Cardiac septum (tissue), 1 donor: ENCODE results near the gene FRYL. TPM values are rescaled to one million over a fixed set of nuclear protein-coding genes. Genes with fewer than 3 reads are reported as not detected.
"Not testable (repeated sequence)": the region's sequence is repeated elsewhere in the genome, so short reads cannot be mapped to it uniquely, and the experiment has no call there.

ENCODE experiments used
- DNase-seq: peaks from one replicate; pipeline ENCODE4 v3.0.0-alpha.2; 2020; ENCODE audit warnings: low spot score
- intact Hi-C: fragments of 100-400 bp; cut with DNase I; formaldehyde crosslinking; loops from one replicate; pipeline ENCODE4 v1.14.0; 2022
- total RNA-seq: library from RNA; stranded (reverse); fragmentation: NEBNext Ultra II Directional; extraction: Animal tissue kit (Norgen Biotek cat#: 25700); gene quantifications from one replicate; pipeline ENCODE4 v1.2.1, GENCODE V29; 2021
- donor health status: DM: no; HTN: no; CAD: no.

The FRYL gene
- total RNA-seq, 1 donor from 2014 or later = 41.0 TPM

DNA sequence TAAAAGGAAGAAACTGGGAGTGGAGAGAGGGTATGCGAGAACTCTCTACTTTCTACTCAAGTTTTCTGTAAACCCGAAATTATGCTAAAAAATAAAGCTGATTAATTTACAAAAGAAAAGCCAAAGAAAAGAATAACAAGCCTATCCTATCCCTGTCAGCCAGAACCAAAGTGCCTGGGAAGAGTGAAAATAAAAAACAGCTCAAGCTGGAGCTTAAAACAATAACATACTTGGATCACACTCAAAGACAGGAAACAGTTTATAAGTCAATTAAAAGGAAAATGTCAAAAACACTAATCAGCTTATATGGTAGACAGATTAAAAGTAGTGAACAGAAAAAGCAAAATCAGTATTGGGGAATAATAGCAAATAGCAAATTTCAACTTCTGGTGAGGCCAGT lies 139.4 kb downstream of the FRYL start:
- intact Hi-C loops = no loop called here
- DNase-seq = no peak

DNA sequence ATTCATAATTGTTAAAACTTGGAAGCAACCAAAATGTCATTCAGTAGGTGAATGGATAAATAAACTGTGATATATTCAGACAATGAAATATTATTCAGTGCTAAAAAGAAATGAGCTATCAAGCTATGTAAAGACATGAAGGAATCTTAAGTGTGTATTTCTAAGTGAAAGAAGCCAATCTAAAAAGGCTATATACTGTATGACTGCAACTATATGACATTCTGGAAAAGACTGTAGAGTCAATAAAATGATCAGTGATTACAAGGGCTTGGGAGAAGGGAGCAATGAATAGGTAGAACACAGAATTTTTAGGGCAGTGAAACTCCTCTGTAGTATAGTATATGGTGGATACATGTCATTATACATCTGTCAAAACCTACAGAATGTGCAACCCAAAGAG lies 139.9 kb downstream of the FRYL start:
- intact Hi-C loops = no loop called here
- no peak for DNase-seq

DNA sequence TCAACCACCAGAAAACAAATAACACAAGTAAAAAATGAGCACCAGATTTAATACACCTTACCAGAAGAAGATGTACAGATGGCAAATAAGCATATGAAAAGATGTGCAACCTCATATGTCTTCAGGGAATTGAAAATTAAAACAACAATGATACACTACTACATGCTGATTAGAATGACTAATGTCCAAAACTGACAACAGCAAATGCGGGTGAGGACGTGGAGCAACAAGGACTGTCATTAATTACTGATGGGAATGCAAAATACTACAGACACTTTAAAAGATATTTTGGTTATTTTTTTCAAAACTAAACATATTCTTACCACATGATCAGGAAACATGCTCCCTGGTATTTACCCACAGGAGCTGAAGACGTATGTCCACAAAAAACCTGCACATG lies 140.3 kb downstream of the FRYL start:
- intact Hi-C loops = loop anchor here (5.0 kb wide), 1 partner anchor 38 kb away; no protein-coding TSS in a partner anchor
- no peak for DNase-seq

DNA sequence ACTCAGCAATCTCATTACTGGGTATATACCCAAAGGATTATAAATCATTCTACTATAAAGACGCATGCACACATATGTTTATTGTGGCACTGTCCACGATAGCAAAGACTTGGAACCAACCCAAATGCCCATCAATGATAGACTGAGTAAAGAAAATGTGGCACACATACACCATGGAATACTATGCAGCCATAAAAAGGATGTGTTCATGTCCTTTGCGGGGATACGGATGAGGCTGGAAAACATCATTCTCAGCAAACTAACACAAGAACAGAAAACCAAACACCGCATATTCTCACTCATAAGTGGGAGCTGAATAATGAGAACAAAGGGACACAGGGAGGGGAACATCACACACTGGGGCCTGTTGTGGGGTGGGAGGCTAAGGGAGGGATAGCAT lies 141.5 kb downstream of the FRYL start:
- DNase-seq = not testable (repeated sequence)
- intact Hi-C loops = loop anchor here (5.0 kb wide), 1 partner anchor 36 kb away; no protein-coding TSS in a partner anchor

DNA sequence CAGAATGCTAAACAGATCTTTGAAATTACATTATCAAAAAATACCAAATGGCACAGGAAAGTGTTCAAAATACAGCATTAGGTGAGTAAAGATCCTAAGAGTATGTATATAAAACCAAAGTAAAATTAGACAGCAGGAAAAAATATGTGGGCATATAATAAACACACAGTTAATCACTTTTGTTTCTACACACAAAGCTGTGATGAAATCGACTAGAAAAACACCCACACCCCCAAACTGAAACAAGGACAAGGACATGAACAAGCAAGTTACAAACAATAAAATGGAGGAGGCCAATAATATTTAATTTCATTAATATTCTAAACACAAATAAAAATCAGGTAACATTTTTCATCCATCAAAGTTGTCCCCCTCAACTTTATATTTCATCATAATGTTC lies 143.2 kb downstream of the FRYL start:
- intact Hi-C loops = loop anchor here (5.0 kb wide), 1 partner anchor 35 kb away; no protein-coding TSS in a partner anchor
- no peak for DNase-seq

DNA sequence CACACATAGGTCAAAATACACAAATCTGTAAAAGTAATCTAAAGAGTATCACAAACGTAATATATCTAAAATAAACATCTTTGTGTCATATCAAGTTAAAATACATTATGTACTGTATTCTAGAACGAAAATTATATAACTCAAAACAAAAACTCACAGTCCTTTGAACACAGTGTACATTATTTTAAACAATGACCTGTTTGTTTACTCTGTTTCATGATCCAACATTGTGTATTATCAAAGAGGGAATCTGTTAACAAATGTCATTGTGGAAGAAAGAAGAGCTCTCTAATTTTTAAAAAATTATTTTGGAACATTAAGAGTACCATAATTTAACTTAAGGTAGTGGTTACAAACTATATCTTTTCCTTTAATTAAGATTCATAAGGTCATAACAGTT lies 144.1 kb downstream of the FRYL start:
- intact Hi-C loops = loop anchor here (5.0 kb wide), 1 partner anchor 34 kb away; no protein-coding TSS in a partner anchor
- DNase-seq = no peak

DNA sequence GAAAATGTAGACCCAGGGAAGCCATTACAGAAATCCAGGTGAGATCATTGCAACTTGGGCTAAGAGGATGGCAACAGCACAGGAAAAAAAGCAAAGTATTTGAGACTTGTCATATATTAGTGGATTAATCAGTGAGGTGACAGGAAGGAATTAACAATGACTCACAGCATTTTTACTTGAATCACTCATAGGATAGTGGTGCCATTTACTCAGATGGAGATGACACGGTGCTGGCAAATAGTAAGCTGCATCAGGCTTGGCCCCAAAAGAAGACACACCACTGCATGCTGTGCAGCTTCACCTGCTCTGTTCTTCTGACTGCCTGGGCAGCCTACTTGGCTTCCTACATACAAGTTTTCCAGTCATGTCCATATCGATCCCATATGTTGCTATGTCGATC lies 144.8 kb downstream of the FRYL start:
- intact Hi-C loops = loop anchor here (5.0 kb wide), 1 partner anchor 33 kb away; no protein-coding TSS in a partner anchor
- no peak for DNase-seq

DNA sequence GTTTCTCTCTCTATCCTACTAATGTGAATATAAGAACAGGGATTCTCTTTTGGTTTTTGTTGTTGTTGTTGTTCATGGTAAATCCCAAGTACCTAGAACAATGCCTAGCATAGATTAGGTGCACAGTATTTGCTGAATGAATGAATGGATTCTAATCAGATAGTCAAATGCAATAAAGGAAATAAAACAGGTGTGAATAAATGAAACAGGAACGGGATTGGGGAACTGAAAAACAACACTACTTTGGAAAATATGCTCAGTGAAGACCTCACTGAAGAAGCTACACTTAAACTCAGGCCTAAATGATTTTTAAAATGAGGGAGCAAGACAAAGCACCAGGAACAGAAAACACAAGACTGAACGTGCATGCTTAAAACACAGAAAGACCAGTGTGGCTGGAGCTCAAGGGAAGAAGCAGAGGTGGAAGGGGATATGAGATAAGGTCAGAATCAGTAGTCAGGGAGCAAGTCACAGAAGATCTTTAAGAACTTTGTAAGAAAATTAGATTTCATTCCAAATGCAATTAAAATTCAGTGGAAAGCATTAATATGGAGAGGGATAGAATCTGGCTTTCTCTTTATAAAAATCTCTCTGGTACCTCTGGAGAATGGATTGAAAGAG lies 145.3 kb downstream of the FRYL start:
- intact Hi-C loops = loop anchor here (5.0 kb wide), 1 partner anchor 32 kb away; no protein-coding TSS in a partner anchor
- no peak for DNase-seq

DNA sequence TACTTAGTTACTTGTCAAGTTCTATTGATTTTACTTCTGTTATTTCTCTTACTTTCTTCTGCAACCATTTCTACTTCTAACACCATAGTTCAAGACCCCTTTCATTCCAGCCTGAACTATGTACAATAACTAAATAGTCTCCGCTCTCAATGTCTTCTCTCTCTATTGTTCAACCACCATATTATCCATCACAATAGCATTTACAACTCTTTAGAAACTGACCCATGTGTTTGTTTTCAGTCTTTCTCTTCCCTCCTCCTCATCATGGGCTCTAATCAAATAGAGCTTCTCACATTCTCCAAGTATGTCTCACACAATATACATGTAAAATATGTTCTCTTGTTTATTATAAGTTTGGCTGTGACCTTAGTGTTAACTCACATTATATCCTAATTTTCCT lies 146.4 kb downstream of the FRYL start:
- intact Hi-C loops = no loop called here
- no peak for DNase-seq

DNA sequence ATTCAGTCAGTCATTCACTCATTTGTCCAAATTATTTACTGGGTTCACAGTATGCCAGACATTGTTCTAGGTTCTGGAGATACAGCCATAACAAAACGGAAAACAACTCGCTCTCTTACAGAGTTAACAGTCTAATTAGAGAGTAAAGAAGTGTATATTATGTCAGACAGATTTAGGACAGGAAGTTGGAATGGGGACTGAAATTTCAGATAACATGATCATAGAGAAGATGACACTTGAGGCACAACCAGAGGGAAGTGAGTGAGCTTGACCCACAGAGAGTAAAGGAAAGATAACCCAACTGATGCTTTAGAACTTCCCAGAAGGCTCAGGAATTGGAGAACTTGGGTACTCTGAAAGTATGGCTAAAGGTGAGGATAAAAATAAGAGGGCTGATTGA lies 150.6 kb downstream of the FRYL start:
- DNase-seq = no peak
- intact Hi-C loops = no loop called here

DNA sequence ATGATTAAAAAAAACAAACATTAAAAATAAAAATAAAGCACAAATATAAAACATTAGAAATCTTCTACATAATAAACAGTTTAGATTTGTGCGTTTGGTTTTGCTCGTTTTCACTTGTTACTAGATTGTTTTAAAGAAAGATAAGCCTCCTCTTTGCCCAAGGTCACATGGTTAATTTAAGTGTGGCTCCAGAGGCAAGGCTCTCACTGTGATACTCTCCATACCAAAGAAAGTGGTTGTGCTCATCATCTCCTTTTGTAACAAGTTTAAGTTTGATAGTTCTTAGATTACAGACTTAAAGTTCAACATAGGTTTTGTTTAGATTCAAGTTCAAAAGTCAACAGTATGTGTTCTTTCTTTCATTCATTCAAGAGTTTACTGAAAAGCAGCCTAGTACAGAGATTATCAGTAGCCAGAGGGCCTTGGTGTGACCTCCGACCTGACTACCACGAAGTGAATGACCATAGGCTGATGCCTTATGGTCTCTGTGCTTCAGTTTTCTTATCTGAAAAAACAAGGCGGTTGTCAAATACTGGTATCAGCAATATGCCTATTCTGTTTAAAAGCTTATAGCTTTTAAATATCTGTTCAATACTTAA lies 156.8 kb downstream of the FRYL start:
- no peak for DNase-seq
- intact Hi-C loops = no loop called here

DNA sequence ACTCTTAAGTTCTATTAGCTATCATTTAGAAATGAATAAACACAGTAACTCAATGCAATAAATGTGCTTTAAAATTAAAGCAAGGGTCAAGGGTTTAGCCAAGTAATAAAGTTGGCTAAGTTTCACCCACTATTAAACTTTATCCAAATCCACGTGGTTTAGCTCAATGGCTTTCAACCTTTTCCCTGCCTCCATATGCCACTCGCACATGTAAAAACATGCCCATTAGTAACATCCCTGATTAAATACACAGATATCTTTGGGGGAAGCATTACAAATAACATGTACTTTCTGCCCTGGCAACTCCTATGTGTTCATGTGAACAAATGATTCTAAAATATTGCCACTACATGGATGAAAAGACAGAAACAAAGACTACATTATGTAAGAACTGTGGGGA lies 159.2 kb downstream of the FRYL start:
- intact Hi-C loops = no loop called here
- DNase-seq = no peak

DNA sequence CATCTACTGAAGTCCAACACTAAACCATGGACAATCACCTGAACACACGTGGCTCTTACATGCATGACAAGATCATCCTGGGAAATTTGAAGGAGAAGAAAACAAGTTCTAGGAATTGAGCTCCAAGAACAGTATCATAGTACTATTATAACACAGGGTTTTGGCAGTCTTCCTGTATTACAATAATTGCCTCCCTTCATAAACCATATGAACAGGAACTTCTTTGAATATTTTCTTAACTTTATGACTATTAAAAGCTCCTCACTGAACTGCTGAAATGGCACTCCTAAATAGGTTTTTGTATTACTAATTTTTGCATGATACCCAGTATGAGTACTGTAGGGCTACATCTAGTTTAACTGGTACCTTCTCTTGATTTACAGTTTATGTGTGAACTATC lies 160.0 kb downstream of the FRYL start:
- no peak for DNase-seq
- intact Hi-C loops = no loop called here

DNA sequence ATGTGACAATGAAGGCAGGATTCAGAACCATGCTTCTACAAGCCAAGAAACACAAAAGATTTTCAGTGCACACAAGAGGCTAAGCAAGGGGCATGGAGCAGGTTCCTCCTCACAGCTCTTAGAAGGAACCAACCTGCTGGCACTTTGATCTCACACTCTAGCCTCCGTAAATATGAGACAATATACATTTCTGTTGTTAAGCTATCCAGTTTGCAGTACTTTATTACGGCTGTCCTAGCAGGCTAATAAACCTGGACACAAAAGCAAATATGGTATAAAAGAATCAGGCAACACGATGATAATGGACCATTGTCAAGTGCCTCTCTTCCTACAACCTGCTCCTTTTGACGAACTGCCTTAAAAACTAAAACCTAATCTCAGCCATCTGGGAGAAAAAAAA lies 175.6 kb downstream of the FRYL start:
- no peak for DNase-seq
- intact Hi-C loops = loop anchor here (5.0 kb wide), 1 partner anchor 33 kb away; no protein-coding TSS in a partner anchor

DNA sequence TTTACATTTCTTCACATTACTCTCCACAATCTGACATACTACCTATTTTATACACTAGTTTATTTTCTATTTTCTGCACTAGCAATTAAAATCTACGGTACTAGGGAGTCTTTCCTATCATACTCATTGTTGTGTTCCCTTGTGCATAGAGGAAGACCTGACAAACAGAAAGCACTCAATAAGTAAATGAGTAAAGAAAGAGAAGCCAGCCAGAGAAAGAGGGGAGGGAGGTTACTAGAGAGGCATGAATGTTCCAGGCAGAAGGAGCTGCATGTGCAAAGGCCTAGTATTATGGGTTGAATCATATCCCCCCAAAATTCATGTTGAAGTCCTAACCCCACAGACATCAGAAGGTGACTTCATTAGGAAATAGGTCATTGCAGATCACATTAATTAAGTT lies 176.0 kb downstream of the FRYL start:
- intact Hi-C loops = loop anchor here (5.0 kb wide), 1 partner anchor 33 kb away; no protein-coding TSS in a partner anchor
- no peak for DNase-seq

DNA sequence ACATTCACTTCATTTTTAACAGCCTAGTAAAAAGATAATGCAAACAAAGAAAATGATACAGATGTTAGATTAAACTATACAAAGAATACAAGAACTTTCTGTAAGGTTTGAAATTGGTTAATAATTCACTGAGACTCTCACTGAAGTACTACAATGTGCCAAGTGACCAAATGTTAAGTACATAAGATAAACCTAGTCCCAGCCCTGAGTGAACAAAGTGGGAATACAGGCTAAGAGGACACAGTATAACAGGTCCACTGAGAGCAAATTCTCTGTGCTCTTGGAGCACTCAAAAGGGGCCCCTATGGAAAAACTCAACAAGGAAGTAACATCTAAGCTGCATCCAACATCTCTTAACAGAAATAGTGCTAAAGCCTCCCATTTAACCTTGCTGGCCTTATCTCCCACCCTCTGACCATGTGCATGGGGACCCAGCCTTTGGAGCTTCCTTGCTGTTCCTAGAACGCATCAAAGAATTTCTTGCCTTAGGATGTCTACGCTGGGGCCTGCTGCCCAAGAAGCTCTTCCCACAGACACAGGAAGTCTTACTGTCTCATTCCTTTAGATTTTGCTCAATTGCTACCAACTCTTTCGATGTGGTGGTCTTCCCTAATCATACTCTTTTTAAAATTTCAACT lies 176.6 kb downstream of the FRYL start:
- intact Hi-C loops = loop anchor here (5.0 kb wide), 1 partner anchor 34 kb away; no protein-coding TSS in a partner anchor
- no peak for DNase-seq

DNA sequence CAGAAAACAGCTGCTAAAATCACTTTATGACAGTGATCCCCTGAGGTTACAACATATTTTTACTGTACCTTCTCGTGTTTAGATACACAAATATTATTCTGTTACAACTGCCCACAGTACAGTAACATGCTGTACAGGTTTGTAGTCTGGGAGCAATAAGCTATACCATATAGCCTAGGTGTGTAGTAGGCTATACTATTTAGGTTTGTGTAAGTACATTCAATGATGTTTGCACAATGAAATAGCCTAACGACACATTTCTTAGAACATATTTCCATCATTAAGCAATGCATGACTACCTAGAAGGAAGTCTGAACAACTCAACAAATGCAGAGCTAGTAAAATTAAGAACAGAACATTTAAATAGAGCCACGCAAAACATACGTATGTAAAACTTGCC lies 177.3 kb downstream of the FRYL start:
- no peak for DNase-seq
- intact Hi-C loops = loop anchor here (5.0 kb wide), 1 partner anchor 35 kb away; no protein-coding TSS in a partner anchor

DNA sequence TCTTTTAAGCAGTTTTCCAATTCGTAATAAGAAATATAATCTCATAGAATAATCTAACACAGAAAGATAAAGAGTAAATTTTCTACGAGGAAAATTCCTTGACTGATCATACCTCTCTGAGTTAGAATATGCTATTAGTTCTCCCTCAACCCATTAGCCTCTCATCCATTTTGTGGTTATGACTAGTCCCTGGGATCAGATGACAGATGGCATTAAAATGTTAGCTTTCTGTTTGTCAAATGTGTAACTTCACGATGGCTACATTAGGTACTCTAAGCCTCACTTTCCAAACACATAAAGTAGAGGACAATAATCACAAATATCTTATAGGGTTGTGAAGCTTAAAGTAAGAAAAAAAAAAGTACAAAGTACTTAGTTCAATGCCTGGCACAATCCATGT lies 177.9 kb downstream of the FRYL start:
- DNase-seq = no peak
- intact Hi-C loops = loop anchor here (5.0 kb wide), 1 partner anchor 35 kb away; no protein-coding TSS in a partner anchor

DNA sequence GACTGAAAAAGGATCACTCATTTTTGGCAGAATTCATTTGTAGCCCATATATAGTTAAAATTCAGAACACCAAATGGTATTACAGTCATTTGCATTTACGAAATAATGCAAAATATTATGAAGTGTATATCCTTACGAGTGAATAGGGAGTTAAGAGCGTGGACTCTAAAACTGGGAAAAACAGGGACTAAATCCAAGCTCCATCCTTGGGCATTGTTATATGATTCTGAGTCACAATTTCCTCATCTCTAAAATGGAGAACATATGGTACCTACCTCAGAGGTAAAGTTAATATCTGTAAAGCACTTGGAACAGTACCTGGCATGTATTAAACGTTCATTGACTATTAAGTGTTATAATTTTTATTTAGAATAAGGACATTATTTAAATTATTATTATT lies 183.7 kb downstream of the FRYL start:
- intact Hi-C loops = no loop called here
- DNase-seq = no peak

DNA sequence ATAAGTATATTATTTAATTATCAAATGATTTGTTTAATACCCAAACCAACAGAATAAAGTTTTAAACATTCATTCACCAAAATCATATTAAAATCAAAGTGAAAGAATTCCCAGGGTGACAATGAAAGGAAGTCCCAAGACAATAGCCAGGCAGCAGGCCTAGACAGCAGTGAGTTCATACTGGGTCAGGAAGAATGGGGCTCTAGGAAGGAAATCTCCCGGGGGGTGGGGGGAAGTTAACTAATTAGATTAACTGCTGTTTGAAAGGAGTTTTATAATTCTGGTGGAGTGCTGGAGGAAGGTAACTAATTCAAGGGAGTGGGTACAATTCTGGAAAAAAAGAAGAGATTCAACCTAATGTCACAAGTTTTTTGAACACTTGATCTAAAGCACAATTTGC lies 185.9 kb downstream of the FRYL start:
- intact Hi-C loops = loop anchor here (5.0 kb wide), 1 partner anchor 73 kb away; no protein-coding TSS in a partner anchor
- DNase-seq = no peak

DNA sequence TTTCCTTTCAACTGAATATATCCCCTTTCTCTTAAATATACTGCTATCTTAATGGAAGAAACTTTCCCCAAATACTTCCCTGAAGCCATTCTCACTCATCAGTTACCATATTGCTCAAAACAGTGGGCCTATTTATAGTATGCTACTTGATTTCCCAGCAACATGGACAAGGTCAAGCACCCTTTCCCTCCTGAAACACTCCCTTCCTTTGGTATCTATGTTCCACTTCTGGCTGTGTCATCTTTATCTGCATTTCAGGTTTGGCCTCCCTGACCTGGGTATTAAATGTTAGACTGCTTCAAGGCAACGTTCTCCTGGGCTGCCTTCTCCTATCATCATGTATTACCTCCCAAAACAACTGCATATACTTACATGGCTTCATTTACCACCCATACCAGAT lies 188.7 kb downstream of the FRYL start:
- intact Hi-C loops = loop anchor here (5.0 kb wide), 1 partner anchor 76 kb away; no protein-coding TSS in a partner anchor
- DNase-seq = no peak
